Activated naive CD8-positive, alpha-beta T cell treated with anti-CD3 and anti-CD28 coated beads, Interleukin-2, amount 50 U/mL, for 16 hours (primary cell): ENCODE data around the gene TOPAZ1.

ENCODE experiments used
- DNase-seq: peaks from one replicate; pipeline ENCODE4 v3.0.0-alpha.2; 2020; ENCODE audit warnings: low read depth, low spot score

The TOPAZ1 gene

GRCh38 chr3:44242721-44243120 lies 1.0 kb downstream of the TOPAZ1 start:
- DNase-seq, result no peak

- DNase-seq, result no peak
Observed at GRCh38 chr3:44248152-44248551, 6.5 kb downstream of the TOPAZ1 start.

- no peak for DNase-seq
Observed at GRCh38 chr3:44252332-44252959, 10.8 kb downstream of the TOPAZ1 start.

GRCh38 chr3:44259404-44259803 lies 17.7 kb downstream of the TOPAZ1 start:
- DNase-seq, result no peak

- DNase-seq, result no peak
Observed at GRCh38 chr3:44264146-44264545, 22.5 kb downstream of the TOPAZ1 start.

GRCh38 chr3:44265815-44266214 lies 24.1 kb downstream of the TOPAZ1 start:
- DNase-seq, result no peak

- DNase-seq, result no peak
Observed at GRCh38 chr3:44272191-44272590, 30.5 kb downstream of the TOPAZ1 start.

- DNase-seq, result no peak
Observed at GRCh38 chr3:44277925-44278324, 36.2 kb downstream of the TOPAZ1 start.

- DNase-seq, result no peak
Observed at GRCh38 chr3:44280077-44280476, 38.4 kb downstream of the TOPAZ1 start.

GRCh38 chr3:44280631-44281030 lies 38.9 kb downstream of the TOPAZ1 start:
- no peak for DNase-seq

- DNase-seq, result no peak
Observed at GRCh38 chr3:44284949-44285348, 43.3 kb downstream of the TOPAZ1 start.

GRCh38 chr3:44289882-44290462 lies 48.3 kb downstream of the TOPAZ1 start:
- DNase-seq, result no peak

- no peak for DNase-seq
Observed at GRCh38 chr3:44292276-44292675, 50.6 kb downstream of the TOPAZ1 start.

GRCh38 chr3:44292947-44293346 lies 51.3 kb downstream of the TOPAZ1 start:
- no peak for DNase-seq

GRCh38 chr3:44297255-44297654 lies 55.6 kb downstream of the TOPAZ1 start:
- no peak for DNase-seq

- DNase-seq, result no peak
Observed at GRCh38 chr3:44301746-44302145, 60.1 kb downstream of the TOPAZ1 start.

- no peak for DNase-seq
Observed at GRCh38 chr3:44309500-44309899, 67.8 kb downstream of the TOPAZ1 start.

- no peak for DNase-seq
Observed at GRCh38 chr3:44318891-44319311, 77.2 kb downstream of the TOPAZ1 start.

GRCh38 chr3:44321335-44321734 lies 79.6 kb downstream of the TOPAZ1 start:
- no peak for DNase-seq

GRCh38 chr3:44323341-44323955 lies 81.8 kb downstream of the TOPAZ1 start:
- peak; percentile 4 for DNase-seq

- DNase-seq, result no peak
Observed at GRCh38 chr3:44324584-44324983, 82.9 kb downstream of the TOPAZ1 start.

GRCh38 chr3:44326019-44326418 lies 84.3 kb downstream of the TOPAZ1 start:
- DNase-seq, result no peak

- no peak for DNase-seq
Observed at GRCh38 chr3:44326515-44326914, 84.8 kb downstream of the TOPAZ1 start.
